HG03378 (cell line): ENCODE data around the gene WDR53.
"Not testable (repeated sequence)": the region's sequence is repeated elsewhere in the genome, so short reads cannot be mapped to it uniquely, and the experiment has no call there.

ENCODE experiments used
- ATAC-seq: cut with Tn5 transposase; IDR thresholded peaks from one replicate; pipeline ENCODE4 v1.9.1; 2021; ENCODE audit warnings: mild to moderate bottlenecking, moderate library complexity; ENCODE audit not compliant: unreplicated experiment

The WDR53 gene

DNA sequence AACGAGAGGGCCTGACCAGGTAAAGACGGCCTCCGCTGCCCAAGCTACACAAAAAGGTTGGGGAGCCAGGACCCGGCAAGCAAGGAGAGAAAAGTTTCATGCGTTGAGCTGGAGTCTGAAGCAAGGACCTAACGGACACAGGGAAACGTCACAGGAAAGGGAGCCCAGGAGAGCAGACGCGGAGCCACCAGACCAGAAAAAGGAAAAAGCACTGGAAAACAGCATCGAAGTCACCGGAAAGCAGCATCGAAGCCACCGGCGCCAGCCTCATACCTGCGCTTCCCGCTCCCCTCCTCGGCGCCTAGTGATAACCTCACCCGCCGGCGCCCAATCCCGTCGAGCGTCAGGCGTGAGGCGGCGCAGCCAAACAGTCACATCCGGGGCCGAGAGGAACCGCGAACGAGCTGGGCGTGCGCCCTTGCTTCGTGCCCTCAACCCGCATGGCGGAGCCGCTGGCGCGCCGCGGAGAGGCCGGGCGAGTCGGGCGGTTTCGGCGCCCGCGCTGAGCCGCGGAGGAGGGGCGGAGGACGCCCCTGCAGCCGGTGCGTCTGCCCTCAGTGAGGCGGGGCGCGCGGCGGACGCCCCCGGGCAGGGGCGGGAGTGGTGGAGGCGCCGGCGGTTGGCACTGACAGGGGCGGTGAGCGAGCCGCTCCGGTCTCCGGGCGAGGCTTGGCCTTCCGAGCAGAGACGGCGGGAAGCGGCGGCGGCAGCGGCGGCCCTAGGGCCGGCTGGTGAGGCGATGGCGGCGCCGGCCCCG is at the start of gene WDR53, which contains the start of gene FBXO45:
WDR53 (minus strand) TSS at position 309 of the 757 bp plus-strand sequence. CDS start 7,079 bp downstream, outside the sequence.
FBXO45 (plus strand) TSS at position 415 of the 757 bp plus-strand sequence; CDS start at position 740, 325 bp downstream.
- peak; percentile 84 for ATAC-seq

DNA sequence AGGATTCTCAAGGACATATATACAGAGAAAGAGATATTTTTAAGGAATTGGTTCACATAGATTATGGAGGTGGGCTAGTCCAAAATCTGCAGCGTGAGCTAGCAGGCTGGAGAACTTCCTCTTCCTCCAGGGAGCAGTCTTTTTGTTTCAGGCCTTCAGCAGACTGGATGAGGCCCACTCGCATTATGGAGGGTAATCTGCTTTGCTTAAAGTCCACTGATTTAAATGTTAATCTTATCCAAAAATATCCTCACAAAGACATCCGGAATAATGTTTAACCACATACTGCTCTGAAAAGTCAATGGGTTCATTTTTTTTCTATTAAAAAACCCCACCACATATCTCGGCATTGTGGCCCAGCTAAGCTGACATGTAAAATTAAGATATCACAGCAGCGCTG is 48.9 kb upstream of the WDR53 start:
- ATAC-seq, result no peak

GRCh38 chr3:196615234-196615633 is 46.9 kb upstream of the WDR53 start:
- ATAC-seq, result not testable (repeated sequence)

DNA sequence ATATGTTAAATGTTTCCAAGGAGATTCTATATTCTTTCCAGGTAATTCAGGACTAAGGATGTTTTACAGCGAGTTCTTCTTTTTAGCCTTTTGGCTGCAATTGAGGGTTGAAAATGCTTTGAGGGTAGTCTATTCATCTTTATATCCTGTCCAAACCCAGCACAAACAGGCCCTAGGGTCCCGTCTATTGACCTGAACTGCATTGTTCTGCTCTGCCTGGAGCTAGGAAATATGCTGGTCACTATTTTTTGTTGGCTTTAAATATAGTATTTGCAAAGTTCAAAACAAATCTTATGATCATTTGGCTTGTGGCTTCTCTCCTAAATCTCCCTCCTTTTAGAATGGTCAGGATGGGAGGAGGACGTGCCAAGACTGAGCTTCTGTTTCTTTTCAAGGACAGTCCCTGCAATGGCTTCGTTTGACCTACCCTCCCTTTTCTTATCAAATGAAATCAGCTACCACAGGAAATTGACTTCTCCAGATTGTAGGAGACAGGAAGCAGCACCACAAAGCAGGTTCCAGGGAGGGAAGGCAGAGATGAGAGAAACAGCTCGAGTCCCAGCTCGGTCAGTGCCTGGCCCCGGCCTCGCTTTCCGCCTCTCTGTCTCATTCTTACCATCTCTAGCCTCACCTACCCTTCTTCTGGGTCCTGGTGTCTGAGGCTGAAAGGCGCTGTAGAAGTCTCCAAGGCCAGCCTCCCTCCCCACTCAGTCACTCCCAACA is 43.6 kb upstream of the WDR53 start:
- no peak for ATAC-seq

GRCh38 chr3:196609805-196610515 is 41.6 kb upstream of the WDR53 start:
- no peak for ATAC-seq

DNA sequence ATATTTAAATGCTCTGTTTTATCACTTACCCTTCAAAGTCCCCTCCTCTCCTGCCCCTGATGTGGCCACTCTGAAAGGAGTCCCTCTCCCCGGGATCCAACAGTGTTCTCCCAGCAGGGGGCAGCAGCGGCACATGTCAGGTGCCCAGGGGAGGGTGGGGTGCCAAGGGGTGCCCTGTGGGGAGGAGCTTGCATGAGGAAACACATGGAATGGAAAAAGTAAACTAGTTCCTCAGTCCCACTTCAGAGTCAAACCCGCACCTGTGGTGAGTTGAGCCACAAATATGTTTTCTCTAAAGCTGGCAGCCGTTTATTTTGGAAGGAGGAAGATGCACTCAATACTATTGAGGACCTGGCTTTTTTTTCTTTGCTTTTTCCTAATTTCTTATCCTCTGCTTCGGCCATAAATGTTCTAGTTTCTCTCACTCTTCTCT is 41.0 kb upstream of the WDR53 start:
- no peak for ATAC-seq

DNA sequence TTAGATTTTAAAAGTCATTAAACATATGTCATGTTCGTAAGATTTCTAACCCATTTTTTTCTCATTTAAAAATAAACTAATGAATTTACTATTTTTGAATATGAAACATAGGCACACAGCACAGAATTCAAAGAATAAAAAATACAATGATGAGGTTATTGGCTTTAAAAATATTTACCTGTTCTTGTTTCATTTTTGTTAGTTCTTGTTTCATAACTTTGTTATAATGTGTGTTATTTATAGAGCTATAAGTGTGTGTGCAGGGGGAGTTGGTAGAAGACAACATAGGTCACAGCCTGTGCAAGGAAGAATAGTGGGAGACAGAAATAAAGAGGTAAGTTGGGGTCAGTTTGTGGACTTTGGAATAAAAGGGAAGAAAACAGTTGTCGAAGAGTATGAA is 40.3 kb upstream of the WDR53 start:
- ATAC-seq, result no peak

GRCh38 chr3:196604548-196604947 is 36.2 kb upstream of the WDR53 start:
- no peak for ATAC-seq

DNA sequence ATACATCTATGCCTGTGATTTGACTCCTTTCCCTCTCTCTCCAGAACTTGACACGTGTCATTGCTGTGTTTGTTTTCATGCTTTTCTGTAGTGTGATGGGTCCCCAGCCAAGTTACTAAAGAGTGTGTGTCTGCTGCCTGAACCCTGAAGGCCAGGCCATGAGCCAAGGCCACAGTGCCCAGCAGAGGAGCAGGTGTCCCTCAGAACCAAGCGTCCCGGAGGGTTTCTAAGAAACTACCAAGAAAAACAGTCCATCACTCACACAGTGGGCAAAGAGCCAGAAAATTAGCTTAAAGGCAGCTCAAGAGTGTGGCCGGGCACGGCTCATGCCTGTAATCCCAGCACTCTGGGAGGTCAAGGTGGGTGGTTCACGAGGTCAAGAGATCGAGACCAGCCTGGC is 35.3 kb upstream of the WDR53 start:
- no peak for ATAC-seq

DNA sequence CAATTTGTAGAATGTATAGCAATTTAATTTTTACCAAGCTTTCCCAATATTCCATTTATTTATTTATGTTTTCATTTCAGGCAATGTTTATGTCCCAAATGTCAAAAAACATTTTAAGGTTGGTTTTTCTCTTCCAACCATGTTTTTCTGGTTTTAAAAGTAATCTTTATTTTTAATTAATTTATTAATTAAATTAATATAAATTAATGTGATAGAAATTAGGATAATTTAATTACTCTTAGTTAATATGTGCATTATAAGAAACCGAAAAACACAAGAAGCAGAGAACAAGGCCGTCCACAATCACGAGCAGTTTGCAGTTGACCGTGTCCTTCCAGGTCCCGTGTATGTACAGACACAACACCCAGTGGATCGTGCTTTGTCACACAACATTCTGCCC is 34.3 kb upstream of the WDR53 start:
- no peak for ATAC-seq

GRCh38 chr3:196600359-196600758 is 32.0 kb upstream of the WDR53 start:
- no peak for ATAC-seq

DNA sequence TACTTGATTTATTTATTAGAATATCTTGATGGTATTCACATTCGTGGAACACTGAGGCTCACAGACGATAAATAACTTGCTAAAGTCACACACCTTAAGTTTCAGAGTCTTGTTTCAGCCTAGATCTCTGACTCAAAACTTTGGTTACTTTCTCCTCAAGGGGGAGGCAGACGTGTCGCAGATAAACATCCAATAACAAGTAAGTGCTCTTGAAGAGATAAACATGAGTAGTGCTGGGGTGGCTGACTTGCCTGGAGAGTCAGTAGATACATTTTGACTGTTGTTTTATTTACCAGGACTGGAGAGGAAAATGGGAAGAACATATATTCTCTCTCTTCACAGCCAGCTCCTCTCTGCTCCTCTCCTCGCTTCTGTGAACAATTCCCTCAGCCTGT is 31.4 kb upstream of the WDR53 start:
- ATAC-seq, result no peak

DNA sequence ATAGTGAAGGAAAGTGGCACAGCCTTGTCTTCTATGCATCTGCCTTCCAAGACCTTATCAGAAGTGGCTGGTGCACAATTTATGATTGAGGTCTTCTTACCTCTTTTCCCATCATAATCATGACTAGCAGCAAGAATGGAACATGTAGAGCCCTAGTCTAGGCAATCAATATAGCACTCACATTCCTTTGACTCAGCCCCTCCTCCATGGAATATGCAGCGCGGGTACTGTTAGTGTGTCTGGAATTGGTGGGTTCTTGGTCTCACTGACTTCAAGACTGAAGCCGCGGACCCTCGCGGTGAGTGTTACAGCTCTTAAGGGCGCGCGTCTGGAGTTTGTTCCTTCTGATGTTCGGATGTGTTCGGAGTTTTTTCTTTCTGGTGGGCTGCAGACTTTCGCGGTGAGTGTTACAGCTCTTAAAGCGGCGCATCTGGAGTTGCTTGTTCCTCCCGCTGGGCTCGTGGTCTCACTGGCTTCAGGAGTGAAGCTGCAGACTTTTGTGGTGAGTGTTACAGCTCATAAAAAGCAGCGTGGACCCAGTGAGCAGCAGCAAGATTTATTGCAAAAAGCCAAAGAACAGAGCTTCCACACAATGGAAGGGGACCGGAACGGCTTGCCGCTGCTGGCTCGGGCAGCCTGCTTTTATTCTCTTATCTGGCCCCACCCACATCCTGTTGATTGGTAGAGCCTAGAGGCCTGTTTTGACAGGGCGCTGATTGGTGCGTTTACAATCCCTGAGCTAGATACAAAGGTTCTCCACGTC is 29.8 kb upstream of the WDR53 start:
- not testable (repeated sequence) for ATAC-seq

DNA sequence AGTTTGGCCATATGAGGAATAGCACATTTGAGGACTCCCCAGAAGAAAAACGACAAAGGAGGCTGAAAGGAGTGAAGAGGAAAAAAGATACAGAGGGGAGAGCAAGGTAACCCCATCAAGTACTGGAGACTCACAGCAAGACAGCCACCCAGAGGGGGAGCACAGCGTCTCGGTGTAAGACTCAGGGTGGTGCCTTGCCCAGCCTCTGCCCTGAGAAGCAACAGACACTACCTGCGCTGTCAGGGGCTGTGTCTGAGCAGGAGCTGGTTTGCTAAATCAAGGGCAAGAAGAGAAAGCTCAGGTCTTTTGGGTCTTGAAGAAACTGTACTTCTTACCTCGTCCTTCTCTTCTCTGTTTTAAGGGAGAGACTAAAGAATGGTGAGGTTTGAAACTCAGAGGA is 28.0 kb upstream of the WDR53 start:
- no peak for ATAC-seq

DNA sequence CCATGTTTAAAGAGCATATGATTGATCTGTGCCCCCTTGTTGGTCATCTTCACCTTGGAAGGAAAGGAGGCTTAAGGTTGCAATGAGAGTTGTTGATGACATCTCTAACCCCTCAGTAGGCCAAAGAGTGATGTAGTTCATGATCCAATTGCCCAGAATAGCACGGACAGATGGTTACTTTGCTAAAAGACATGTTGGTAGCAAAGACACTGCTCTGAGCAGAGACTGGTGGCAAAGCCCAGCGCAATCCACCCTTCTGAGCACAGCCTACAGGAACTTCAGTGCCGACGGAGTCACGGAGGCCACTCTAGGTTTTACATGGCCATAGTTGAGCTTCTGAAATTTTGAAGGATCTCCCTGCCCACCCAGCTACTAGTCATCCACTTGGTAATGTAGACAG is 21.9 kb upstream of the WDR53 start:
- ATAC-seq, result no peak

DNA sequence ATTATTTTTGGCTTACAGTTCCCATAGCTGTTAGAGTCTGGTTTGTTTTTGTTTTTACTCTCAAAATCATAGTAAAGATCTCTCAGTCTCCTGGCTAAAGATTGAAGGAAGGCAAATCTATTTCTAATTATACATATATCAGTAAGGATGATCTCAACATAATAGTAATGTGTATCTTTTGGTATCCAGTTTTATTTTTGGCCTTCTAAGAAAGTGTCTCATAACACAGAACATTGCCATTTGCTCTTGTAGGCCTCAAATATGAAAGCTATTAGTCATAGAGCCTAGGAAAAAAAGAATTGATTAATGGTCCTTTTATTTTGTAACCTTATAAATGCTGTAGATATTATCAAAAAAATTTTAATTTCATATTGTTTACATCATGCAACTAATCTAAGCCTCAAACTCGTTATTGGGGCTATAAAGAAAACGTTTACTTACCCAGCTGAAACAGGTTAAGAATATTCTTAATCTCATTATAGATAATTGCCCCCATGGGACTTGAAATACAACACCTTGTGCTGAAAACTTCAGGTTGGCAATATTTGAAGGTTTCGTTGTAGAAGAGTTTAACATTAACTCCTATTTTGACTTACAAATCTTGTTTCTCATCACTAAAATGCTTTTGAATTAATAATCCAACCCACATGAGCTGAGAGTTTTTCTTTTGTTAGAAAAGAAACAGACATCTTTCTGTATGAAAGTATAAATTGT is 16.8 kb upstream of the WDR53 start:
- no peak for ATAC-seq

GRCh38 chr3:196572389-196572788 is 4.0 kb upstream of the WDR53 start:
- ATAC-seq, result no peak

- not testable (repeated sequence) for ATAC-seq
These were observed 2.0 kb upstream of the WDR53 start for GRCh38 chr3:196570332-196570731.

DNA sequence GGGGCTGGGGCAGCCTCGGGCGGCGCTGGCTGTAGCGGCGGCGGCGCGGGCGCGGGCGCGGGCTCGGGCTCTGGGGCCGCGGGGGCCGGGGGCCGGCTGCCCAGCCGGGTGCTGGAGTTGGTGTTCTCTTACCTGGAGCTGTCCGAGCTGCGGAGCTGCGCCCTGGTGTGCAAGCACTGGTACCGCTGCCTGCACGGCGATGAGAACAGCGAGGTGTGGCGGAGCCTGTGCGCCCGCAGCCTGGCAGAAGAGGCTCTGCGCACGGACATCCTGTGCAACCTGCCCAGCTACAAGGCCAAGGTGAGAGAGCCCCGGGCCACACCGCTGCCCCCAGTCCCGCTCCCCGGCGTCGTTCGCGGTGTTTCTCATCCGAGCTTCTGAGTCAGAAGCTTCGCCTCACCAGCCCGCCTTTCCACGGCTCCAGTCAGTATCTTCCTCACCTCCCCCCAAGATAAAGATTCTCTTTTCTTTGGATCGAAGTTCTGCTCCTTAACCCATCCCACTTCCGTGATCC is 706 bp upstream of the WDR53 start:
- peak; percentile 29 for ATAC-seq

GRCh38 chr3:196563721-196564225 is 4.6 kb downstream of the WDR53 start:
- ATAC-seq, result no peak
